Heart right ventricle (tissue), 16 donors: ENCODE data around the gene COA1. TPM values are rescaled to one million over a fixed set of nuclear protein-coding genes. Genes with fewer than 3 reads are reported as not detected.

ENCODE experiments used
- ATAC-seq, 8 donors: fragments of 200-7000 bp; cut with Tn5 transposase; one replicate each; pipeline ENCODE4 v1.9.1; 2020; ENCODE audit warnings: mild to moderate bottlenecking in 8 of 8, moderate library complexity in 8 of 8, moderate number of reproducible peaks in 1 of 8
- DNase-seq, 2 donors: peaks; one replicate each; pipeline ENCODE4 v3.0.0-alpha.2; 2020
- H3K27ac ChIP-seq, 10 donors: fragments of 200-600 bp; sonication (generic) in 2 of 10; one replicate each; pipeline versions ENCODE4 v1.5.0 to v1.8.0; 2020 to 2022; ENCODE audit warnings: mild to moderate bottlenecking in 3 of 10
- H3K27me3 ChIP-seq, 7 donors: fragments of 200-600 bp; one replicate each; pipeline ENCODE4 v1.8.0; 2021 to 2022; ENCODE audit warnings: mild to moderate bottlenecking in 2 of 7
- H3K36me3 ChIP-seq, 9 donors: fragments of 200-600 bp; sonication (generic) in 1 of 9; one replicate each; pipeline versions ENCODE4 v1.5.0 to v1.8.0; 2020 to 2022; ENCODE audit warnings: mild to moderate bottlenecking in 2 of 9
- H3K4me1 ChIP-seq, 9 donors: fragments of 200-600 bp; sonication (generic) in 1 of 9; one replicate each; pipeline versions ENCODE4 v1.5.0 to v1.8.0; 2020 to 2022; ENCODE audit warnings: mild to moderate bottlenecking in 4 of 9
- H3K4me3 ChIP-seq, 10 donors: fragments of 200-600 bp; sonication (generic) in 2 of 10; one replicate each; pipeline versions ENCODE4 v1.5.0 to v1.8.0; 2020 to 2022; ENCODE audit warnings: mild to moderate bottlenecking in 7 of 10, moderate library complexity in 2 of 10
- H3K9me3 ChIP-seq, 11 donors: fragments of 200-600 bp in 10 of 11; sonication (generic) in 2 of 11; one replicate each; pipeline versions ENCODE4 v1.5.0 to v1.8.0; 2013 to 2022; ENCODE audit warnings: mild to moderate bottlenecking in 2 of 11, control low read depth in 1 of 11, moderate library complexity in 1 of 11
- CTCF ChIP-seq, 9 donors: fragments of 200-600 bp; sonication (generic) in 2 of 9; IDR thresholded peaks; one replicate each; pipeline versions ENCODE4 v1.5.0 to v1.8.0; 2021 to 2022; ENCODE audit warnings: antibody characterized with exemption in 9 of 9, mild to moderate bottlenecking in 5 of 9, moderate library complexity in 1 of 9
- WGBS, 2 donors: extraction: QIAGEN DNeasy Blood & Tissue Kit; methylation state at CpG; one replicate each; pipeline ENCODE4 v1.1.7; 2013; ENCODE audit warnings: inconsistent platforms in 1 of 2; 5-methylcytosine and 5-hydroxymethylcytosine counted together
- intact Hi-C, 10 donors: fragments of 100-400 bp; cut with DNase I; formaldehyde crosslinking; loops; one replicate each; pipeline versions ENCODE4 v1.11.1 to v1.14.2; 2022
- polyA plus RNA-seq, 2 donors: library from polyadenylated mRNA; stranded (reverse); fragments of 200-250 nt; gene quantifications; one replicate each; pipeline ENCODE4 v1.2.3, GENCODE V29; 2013
- total RNA-seq, 10 donors: library from RNA; stranded (reverse); fragmentation: NEBNext Ultra II Directional in 3 of 10; extraction: Animal tissue kit (Norgen Biotek cat#: 25700) in 3 of 10; gene quantifications; one replicate each; pipeline versions ENCODE4 v1.2.1 to v1.2.4, GENCODE V29; 2021 to 2023
- donor health status: Arrhythmogenic right ventricular cardiomyopathy.
- donor health status: ischemic (EF 13 %, LVEDD 7.1; RV severe dilation, severe dysfunction).
- donor health status: healthy with polysubstance abuse.
- donor health status: DM: no; HTN: yes; CAD: no.
- donor health status: DM: no; HTN: no; CAD: no.
- donor health status: ischemic (EF 25% LVEDD 6.9; RV normal size, moderate dysfunction).
- donor health status: ischemic (EF 25% LVEDD 5.7; RV mildly dilated, moderate dysfunction).
- donor health status: healthy.
- donor health status: DM: yes; HTN: yes; CAD: no.
- donor health status: Ischemic cardiomyopathy.
- donor health status: ischemic (EF 35%, LVEDD 5.7; RV mildly dilated, moderate dysfunction).
- donor health status: nonischemic (EF 11% LVEDD 7.7; RV severe dilation, severe dysfunction).
- donor health status: DM: yes; HTN: yes; CAD: no.
- donor health status: PGD.
- donor health status: ischemic (EF 29% LVEDD 5.4; RV normal size, mild dysfunction).
- donor health status: nonischemic (EF 23%, LVEDD 6.1; RV moderate dilation, normal function).

Gene COA1
- total and polyA plus RNA-seq, 12 donors = 52.1 to 83.3 (median 75.4) TPM

GRCh38 chr7:43764039-43764761 lies 34.9 kb upstream of the COA1 start:
- H3K4me1 ChIP-seq = peaks cover 0 to 75% (median 12%) of the 10 kb centered on the region in 9 donors
- peak overlapping the region in 1 of 10 donors; percentile 1 for H3K4me3 ChIP-seq
- peak overlapping the region in 1 of 10 donors; percentile 66 for H3K27ac ChIP-seq

GRCh38 chr7:43763183-43763582 lies 33.9 kb upstream of the COA1 start:
- no peak for ATAC-seq
- Histone ChIP-seq H3K27ac (peak overlapping the region in 1 of 10 donors; percentile 66), H3K27me3 (no peaks in the 10 kb centered on the region), H3K4me3 (no peak overlapping the region), H3K9me3 (no peaks in the 10 kb centered on the region), H3K4me1 (peaks cover 0 to 74% (median 12%) of the 10 kb centered on the region in 9 donors), H3K36me3 (peaks cover 0 to 5% (median 0%) of the 10 kb centered on the region in 9 donors)
- TF ChIP-seq CTCF (IDR thresholded peaks at IDR 0.05) = no peak
- DNase-seq = no peak
- 81 to 85% methylated on average over 3 of the region's 3 CpGs for WGBS, 2 donors
- intact Hi-C loops = no loop called here

More at GRCh38 chr7:43764039-43764761, 34.9 kb upstream of the COA1 start:
- no peaks in the 10 kb centered on the region for H3K9me3 ChIP-seq
- no peak for TF ChIP-seq CTCF (IDR thresholded peaks at IDR 0.05)
- intact Hi-C loops = no loop called here
- no peaks in the 10 kb centered on the region for H3K27me3 ChIP-seq
- ATAC-seq = peak in 5 of 8 donors; percentile 56 to 74 (median 69)
- peak in 1 of 2 donors; percentile 31 for DNase-seq
- WGBS, 2 donors = 53 to 58% methylated on average over 9 of the region's 9 CpGs
- peaks cover 0 to 5% (median 0%) of the 10 kb centered on the region in 9 donors for H3K36me3 ChIP-seq

GRCh38 chr7:43761938-43762692 lies 32.8 kb upstream of the COA1 start:
- no peak for TF ChIP-seq CTCF (IDR thresholded peaks at IDR 0.05)
- Histone ChIP-seq H3K36me3 (peaks cover 0 to 3% (median 0%) of the 10 kb centered on the region in 9 donors), H3K27ac (peak overlapping the region in 1 of 10 donors; percentile 66), H3K4me3 (no peak overlapping the region), H3K4me1 (peaks cover 2 to 83% (median 11%) of the 10 kb centered on the region in 9 donors), H3K9me3 (no peaks in the 10 kb centered on the region), H3K27me3 (no peaks in the 10 kb centered on the region)
- intact Hi-C loops = no loop called here
- ATAC-seq (no peak), DNase-seq (no peak)
- 72 to 80% methylated on average over 5 of the region's 5 CpGs for WGBS, 2 donors

- Histone ChIP-seq H3K27ac (no peak overlapping the region), H3K4me3 (no peak overlapping the region), H3K27me3 (no peaks in the 10 kb centered on the region), H3K4me1 (peaks cover 2 to 82% (median 11%) of the 10 kb centered on the region in 9 donors), H3K36me3 (no peaks in the 10 kb centered on the region), H3K9me3 (no peaks in the 10 kb centered on the region)
- no peak for TF ChIP-seq CTCF (IDR thresholded peaks at IDR 0.05)
- WGBS, 2 donors = 95 to 97% methylated on average over 1 of the region's 1 CpG
- ATAC-seq (no peak), DNase-seq (no peak)
- intact Hi-C loops = no loop called here
These were observed 32.1 kb upstream of the COA1 start for GRCh38 chr7:43761382-43761781.
